Endodermal cell (in vitro differentiated cells): ENCODE results near the gene DNAH2. TPM values are rescaled to one million over a fixed set of nuclear protein-coding genes. Genes with fewer than 3 reads are reported as not detected.
A peak's percentile ranks its signal among the peaks of the same experiment; 100 is the strongest.

Experiments
- DNase-seq: peaks from one replicate; pipeline ENCODE4 v3.0.0-alpha.2; 2017
- H3K27ac ChIP-seq: 2 replicates; pipeline ENCODE4 v1.5.1; 2013; ENCODE audit warnings: mild to moderate bottlenecking, low read depth, low read length, moderate library complexity
- H3K27me3 ChIP-seq: 2 replicates; pipeline ENCODE4 v1.6.1; 2013; ENCODE audit warnings: mild to moderate bottlenecking, low read length, moderate library complexity; ENCODE audit not compliant: insufficient read depth, control insufficient read depth, poor library complexity, severe bottlenecking
- H3K36me3 ChIP-seq: 2 replicates; pipeline ENCODE4 v1.7.0; 2013; ENCODE audit warnings: mild to moderate bottlenecking, low read length, moderate library complexity; ENCODE audit not compliant: control insufficient read depth, insufficient read depth
- H3K4me1 ChIP-seq: one replicate; pipeline ENCODE4 v1.7.0; 2013; ENCODE audit warnings: low read length; ENCODE audit not compliant: control insufficient read depth, insufficient read depth
- H3K4me3 ChIP-seq: 2 replicates; pipeline ENCODE4 v1.5.1; 2013; ENCODE audit warnings: mild to moderate bottlenecking, low read length, moderate library complexity
- H3K9ac ChIP-seq: 2 replicates; pipeline ENCODE4 v1.6.1; 2013; ENCODE audit warnings: mild to moderate bottlenecking, low read length, moderate library complexity; ENCODE audit not compliant: poor library complexity, severe bottlenecking; ENCODE audit errors: extremely low read depth
- H3K9me3 ChIP-seq: 2 replicates; pipeline ENCODE4 v1.6.1; 2013; ENCODE audit warnings: mild to moderate bottlenecking, low read length, moderate library complexity; ENCODE audit not compliant: control insufficient read depth
- H3K27ac Mint-ChIP-seq: 2 replicates; pipeline ENCODE4 v1.8.0; 2020; ENCODE audit warnings: mixed read lengths
- H3K27me3 Mint-ChIP-seq: 2 replicates; pipeline ENCODE4 v1.8.0; 2021; ENCODE audit warnings: mild to moderate bottlenecking, mixed read lengths; ENCODE audit not compliant: insufficient read depth
- H3K36me3 Mint-ChIP-seq: 2 replicates; pipeline ENCODE4 v1.8.0; 2020; ENCODE audit warnings: low read depth, mixed read lengths
- H3K4me1 Mint-ChIP-seq: 2 replicates; pipeline ENCODE4 v1.8.0; 2020; ENCODE audit warnings: mixed read lengths
- H3K4me3 Mint-ChIP-seq: 2 replicates; pipeline ENCODE4 v1.8.0; 2020; ENCODE audit warnings: mild to moderate bottlenecking, moderate library complexity, mixed read lengths
- H3K9me3 Mint-ChIP-seq: 2 replicates; pipeline ENCODE4 v1.8.0; 2020; ENCODE audit warnings: mild to moderate bottlenecking, mixed read lengths
- WGBS, 2 experiments: methylation state at CpG; one replicate each; pipeline versions ENCODE4 v1.1.5 to v1.1.7; 2013; ENCODE audit warnings: missing lambda C conversion rate in 2 of 2, mixed read lengths in 1 of 2; ENCODE audit not compliant: insufficient coverage in 1 of 2, insufficient read length in 1 of 2; 5-methylcytosine and 5-hydroxymethylcytosine counted together
- total RNA-seq, 2 donors: library from RNA; stranded (reverse); fragmentation: NEBNext Ultra II Directional in 1 of 2; extraction: Animal tissue kit (Norgen Biotek cat#: 25700) in 1 of 2; gene quantifications; 2 replicates in 1 of 2; 3 replicates in 1 of 2; pipeline ENCODE4 v1.2.1, GENCODE V29; 2021
- TF ChIP-seq, protein P1 (sequence below): fragments of 200-600 bp; sonication (generic); conservative IDR thresholded peaks from 2 replicates; pipeline ENCODE4 v1.5.0; 2021; ENCODE audit warnings: antibody characterized with exemption, mild to moderate bottlenecking

The DNAH2 gene
- total RNA-seq, 2 donors from 2014 or later, result 0.42 to 0.69 TPM

- 38 to 59% methylated on average over 6 to 10 of the region's 10 CpGs for WGBS, 2 experiments
- Mint-ChIP-seq H3K4me3 (peak overlapping the region; percentile 39), H3K27ac (peak overlapping the region; percentile 89), H3K4me1 (peaks cover 15% of the 10 kb centered on the region), H3K9me3 (peaks cover 4% of the 10 kb centered on the region), H3K36me3 (peaks cover 37% of the 10 kb centered on the region), H3K27me3 (no peaks in the 10 kb centered on the region)
- DNase-seq, result peak; percentile 80
- Histone ChIP-seq H3K4me3 (no peak overlapping the region), H3K27me3 (no peaks in the 10 kb centered on the region), H3K36me3 (peaks cover 29% of the 10 kb centered on the region), H3K27ac (no peak overlapping the region), H3K4me1 (no peaks in the 10 kb centered on the region), H3K9me3 (peaks cover 13% of the 10 kb centered on the region), H3K9ac (no peak overlapping the region)
- TF ChIP-seq, protein P1, sequence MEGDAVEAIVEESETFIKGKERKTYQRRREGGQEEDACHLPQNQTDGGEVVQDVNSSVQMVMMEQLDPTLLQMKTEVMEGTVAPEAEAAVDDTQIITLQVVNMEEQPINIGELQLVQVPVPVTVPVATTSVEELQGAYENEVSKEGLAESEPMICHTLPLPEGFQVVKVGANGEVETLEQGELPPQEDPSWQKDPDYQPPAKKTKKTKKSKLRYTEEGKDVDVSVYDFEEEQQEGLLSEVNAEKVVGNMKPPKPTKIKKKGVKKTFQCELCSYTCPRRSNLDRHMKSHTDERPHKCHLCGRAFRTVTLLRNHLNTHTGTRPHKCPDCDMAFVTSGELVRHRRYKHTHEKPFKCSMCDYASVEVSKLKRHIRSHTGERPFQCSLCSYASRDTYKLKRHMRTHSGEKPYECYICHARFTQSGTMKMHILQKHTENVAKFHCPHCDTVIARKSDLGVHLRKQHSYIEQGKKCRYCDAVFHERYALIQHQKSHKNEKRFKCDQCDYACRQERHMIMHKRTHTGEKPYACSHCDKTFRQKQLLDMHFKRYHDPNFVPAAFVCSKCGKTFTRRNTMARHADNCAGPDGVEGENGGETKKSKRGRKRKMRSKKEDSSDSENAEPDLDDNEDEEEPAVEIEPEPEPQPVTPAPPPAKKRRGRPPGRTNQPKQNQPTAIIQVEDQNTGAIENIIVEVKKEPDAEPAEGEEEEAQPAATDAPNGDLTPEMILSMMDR, result no peak
These were observed 40.0 kb upstream of the DNAH2 start for GRCh38 chr17:7677388-7678067.

- 75 to 82% methylated on average over 10 to 15 of the region's 15 CpGs for WGBS, 2 experiments
These were observed 32.6 kb upstream of the DNAH2 start for GRCh38 chr17:7684851-7685532.

GRCh38 chr17:7685533-7686221 lies 31.9 kb upstream of the DNAH2 start:
- Mint-ChIP-seq H3K4me3 (peak overlapping the region; percentile 85), H3K27ac (peak overlapping the region; percentile 100), H3K36me3 (peaks cover 20% of the 10 kb centered on the region), H3K9me3 (no peaks in the 10 kb centered on the region), H3K27me3 (no peaks in the 10 kb centered on the region), H3K4me1 (peaks cover 19% of the 10 kb centered on the region)
- no peaks in the 10 kb centered on the region for H3K4me1 ChIP-seq
- H3K9ac ChIP-seq, result peak overlapping the region; percentile 97
- 6 to 12% methylated on average over 30 to 44 of the region's 44 CpGs for WGBS, 2 experiments
- peak overlapping the region; percentile 98 for H3K4me3 ChIP-seq
- peaks cover 10% of the 10 kb centered on the region for H3K36me3 ChIP-seq
- DNase-seq, result peak; percentile 97
- H3K9me3 ChIP-seq, result no peaks in the 10 kb centered on the region
- TF ChIP-seq, protein P1, result no peak
- peak overlapping the region; percentile 100 for H3K27ac ChIP-seq
- no peaks in the 10 kb centered on the region for H3K27me3 ChIP-seq

More at GRCh38 chr17:7684851-7685532, 32.6 kb upstream of the DNAH2 start:
- Mint-ChIP-seq H3K27me3 (no peaks in the 10 kb centered on the region), H3K4me1 (peaks cover 19% of the 10 kb centered on the region), H3K27ac (peak overlapping the region; percentile 100), H3K9me3 (no peaks in the 10 kb centered on the region), H3K36me3 (peaks cover 16% of the 10 kb centered on the region), H3K4me3 (peak overlapping the region; percentile 85)
- Histone ChIP-seq H3K27ac (peak overlapping the region; percentile 100), H3K9me3 (no peaks in the 10 kb centered on the region), H3K4me3 (peak overlapping the region; percentile 98), H3K9ac (peak overlapping the region; percentile 97), H3K27me3 (no peaks in the 10 kb centered on the region), H3K36me3 (peaks cover 10% of the 10 kb centered on the region), H3K4me1 (no peaks in the 10 kb centered on the region)
- no peak for DNase-seq
- TF ChIP-seq, protein P1, result no peak
